Measurements from ENCODE around the gene POLR3A. TPM values are rescaled to one million over a fixed set of nuclear protein-coding genes. Genes with fewer than 3 reads are reported as not detected.
"Not testable (repeated sequence)": the region's sequence is repeated elsewhere in the genome, so short reads cannot be mapped to it uniquely, and the experiment has no call there.

The POLR3A gene
- total and polyA plus RNA-seq, 8 donors, result 14.0 to 19.5 (median 17.6) TPM

DNA sequence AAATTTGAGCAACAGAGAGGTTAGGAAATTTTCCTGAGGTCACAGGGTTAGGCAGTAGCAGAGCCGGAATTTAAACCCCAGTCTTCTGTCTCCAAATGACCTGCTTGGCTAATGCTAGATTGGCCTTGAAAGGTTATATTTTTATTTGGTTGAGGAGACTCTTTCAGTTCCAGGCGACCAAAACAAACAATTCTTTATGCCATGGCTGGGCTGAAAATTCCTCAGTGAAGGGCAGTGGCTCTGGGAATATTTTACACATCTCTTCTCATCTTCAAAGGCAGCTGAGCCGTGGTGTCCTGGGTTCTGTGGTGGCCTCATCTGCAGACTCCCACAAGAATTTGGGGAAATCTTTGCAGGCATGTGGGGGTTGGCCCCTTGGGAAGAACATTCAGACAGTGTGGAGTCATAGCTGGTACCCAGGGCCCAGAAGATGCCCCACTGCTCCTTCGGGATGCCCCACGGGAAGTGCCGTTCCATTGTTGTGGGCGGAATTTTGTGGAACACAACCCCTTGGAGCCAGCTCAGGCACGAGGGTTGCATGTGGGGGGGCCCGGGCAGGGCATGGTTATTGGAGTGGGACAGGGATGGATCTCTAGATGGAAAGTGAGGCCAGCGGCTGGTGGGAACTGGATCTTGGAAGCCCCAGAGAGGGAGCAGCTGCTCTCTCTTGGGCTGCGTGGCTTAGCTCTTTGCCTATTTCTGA is 37.6 kb upstream of the POLR3A start:
- H3K4me3 ChIP-seq, result no peak overlapping the region
- H3K27me3 ChIP-seq, result no peaks in the 10 kb centered on the region
- H3K4me1 ChIP-seq, result no peaks in the 10 kb centered on the region
- ATAC-seq (no peak), DNase-seq (peak in 1 of 4 donors; percentile 38)
- H3K36me3 ChIP-seq, result no peaks in the 10 kb centered on the region
- intact Hi-C loops (cut with DNase I), result no loop called here
- H3K27ac ChIP-seq, result no peak overlapping the region
- H3K9me3 ChIP-seq, result no peaks in the 10 kb centered on the region
- TF ChIP-seq, protein P1, sequence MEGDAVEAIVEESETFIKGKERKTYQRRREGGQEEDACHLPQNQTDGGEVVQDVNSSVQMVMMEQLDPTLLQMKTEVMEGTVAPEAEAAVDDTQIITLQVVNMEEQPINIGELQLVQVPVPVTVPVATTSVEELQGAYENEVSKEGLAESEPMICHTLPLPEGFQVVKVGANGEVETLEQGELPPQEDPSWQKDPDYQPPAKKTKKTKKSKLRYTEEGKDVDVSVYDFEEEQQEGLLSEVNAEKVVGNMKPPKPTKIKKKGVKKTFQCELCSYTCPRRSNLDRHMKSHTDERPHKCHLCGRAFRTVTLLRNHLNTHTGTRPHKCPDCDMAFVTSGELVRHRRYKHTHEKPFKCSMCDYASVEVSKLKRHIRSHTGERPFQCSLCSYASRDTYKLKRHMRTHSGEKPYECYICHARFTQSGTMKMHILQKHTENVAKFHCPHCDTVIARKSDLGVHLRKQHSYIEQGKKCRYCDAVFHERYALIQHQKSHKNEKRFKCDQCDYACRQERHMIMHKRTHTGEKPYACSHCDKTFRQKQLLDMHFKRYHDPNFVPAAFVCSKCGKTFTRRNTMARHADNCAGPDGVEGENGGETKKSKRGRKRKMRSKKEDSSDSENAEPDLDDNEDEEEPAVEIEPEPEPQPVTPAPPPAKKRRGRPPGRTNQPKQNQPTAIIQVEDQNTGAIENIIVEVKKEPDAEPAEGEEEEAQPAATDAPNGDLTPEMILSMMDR (IDR thresholded peaks at IDR 0.05), result no peak

DNA sequence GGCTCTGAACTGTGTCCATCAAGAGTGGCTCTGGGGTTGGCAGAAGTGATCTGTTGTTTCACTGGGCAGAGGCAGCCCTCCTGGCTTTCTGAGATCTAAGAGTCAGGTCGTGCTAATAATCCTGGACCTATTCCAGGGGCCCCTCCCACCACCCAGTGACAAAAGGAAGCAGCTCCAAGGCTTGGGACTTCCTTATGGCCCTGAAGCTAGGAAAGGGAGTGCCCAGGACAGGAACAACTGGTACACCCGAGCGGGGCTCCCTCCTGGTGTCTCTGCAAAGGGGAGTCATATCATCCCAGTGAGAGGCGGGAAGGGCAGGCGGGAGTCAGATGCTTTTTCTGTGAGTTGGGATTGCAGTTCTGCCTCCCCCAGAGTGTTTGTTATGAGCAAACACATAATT is 36.7 kb upstream of the POLR3A start:
- Histone ChIP-seq H3K27me3 (no peaks in the 10 kb centered on the region), H3K4me3 (no peak overlapping the region), H3K36me3 (no peaks in the 10 kb centered on the region), H3K9me3 (no peaks in the 10 kb centered on the region), H3K4me1 (no peaks in the 10 kb centered on the region), H3K27ac (no peak overlapping the region)
- TF ChIP-seq, protein P1 (IDR thresholded peaks at IDR 0.05), result no peak
- intact Hi-C loops (cut with DNase I), result no loop called here
- DNase-seq, result no peak
- no peak for ATAC-seq

DNA sequence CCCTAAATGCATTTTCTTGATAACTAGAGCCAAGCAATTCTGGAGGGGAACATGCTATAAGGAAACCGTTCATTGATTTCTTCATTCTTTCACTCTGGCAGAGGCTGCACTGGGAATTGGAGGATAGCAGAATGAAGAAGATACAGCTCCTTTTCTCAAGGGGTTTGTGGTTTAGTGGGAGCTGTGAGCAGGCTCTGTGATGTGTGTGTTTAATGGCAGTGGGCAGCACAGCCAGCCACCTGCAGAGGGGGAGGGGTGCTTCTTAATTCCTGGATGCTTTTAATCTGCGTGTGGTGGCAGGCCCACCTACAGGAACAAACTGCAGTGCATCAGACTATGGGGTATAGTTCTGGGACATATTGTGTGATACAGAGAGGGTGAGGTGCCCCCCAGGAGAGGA is 36.3 kb upstream of the POLR3A start:
- no peak for DNase-seq
- no peaks in the 10 kb centered on the region for H3K9me3 ChIP-seq
- H3K4me1 ChIP-seq, result no peaks in the 10 kb centered on the region
- no peak for ATAC-seq
- no peaks in the 10 kb centered on the region for H3K36me3 ChIP-seq
- intact Hi-C loops (cut with DNase I), result no loop called here
- no peak overlapping the region for H3K27ac ChIP-seq
- H3K27me3 ChIP-seq, result no peaks in the 10 kb centered on the region
- TF ChIP-seq, protein P1 (IDR thresholded peaks at IDR 0.05), result no peak
- H3K4me3 ChIP-seq, result no peak overlapping the region

DNA sequence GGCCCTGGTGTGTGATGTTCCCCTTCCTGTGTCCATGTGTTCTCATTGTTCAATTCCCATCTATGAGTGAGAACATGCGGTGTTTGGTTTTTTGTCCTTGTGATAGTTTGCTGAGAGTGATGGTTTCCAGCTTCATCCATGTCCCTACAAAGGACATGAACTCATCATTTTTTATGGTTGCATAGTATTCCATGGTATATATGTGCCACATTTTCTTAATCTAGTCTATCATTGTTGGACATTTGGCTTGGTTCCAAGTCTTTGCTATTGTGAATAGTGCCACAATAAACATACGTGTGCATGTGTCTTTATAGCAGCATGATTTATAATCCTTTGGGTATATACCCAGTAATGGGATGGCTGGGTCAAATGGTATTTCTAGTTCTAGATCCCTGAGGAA is 35.6 kb upstream of the POLR3A start:
- intact Hi-C loops (cut with DNase I); H3K27ac ChIP-seq; ATAC-seq; DNase-seq; H3K4me3 ChIP-seq; H3K4me1 ChIP-seq; H3K27me3 ChIP-seq; H3K36me3 ChIP-seq; H3K9me3 ChIP-seq: not testable (repeated sequence)

DNA sequence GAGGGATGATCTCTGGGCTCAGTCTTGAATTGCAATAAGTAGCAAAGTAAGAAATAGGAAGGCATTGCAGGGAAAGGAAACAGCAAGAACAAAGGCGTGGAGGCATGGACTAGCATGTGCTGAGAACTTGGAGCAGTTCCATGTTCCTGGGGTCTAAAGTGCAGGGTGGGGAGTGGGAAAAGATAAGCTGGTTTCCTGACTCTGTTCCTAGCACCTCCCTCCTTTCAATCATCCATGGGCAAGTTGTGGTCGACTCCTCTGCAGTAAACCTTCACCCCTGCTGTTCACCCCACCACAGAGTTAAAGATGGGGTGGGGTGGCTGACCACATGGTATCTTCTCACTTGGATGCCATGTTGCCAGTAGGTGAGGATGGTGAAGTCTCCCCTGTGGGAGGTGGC is 33.9 kb upstream of the POLR3A start:
- Histone ChIP-seq H3K9me3 (no peaks in the 10 kb centered on the region), H3K4me3 (no peak overlapping the region), H3K27ac (no peak overlapping the region), H3K27me3 (no peaks in the 10 kb centered on the region), H3K4me1 (no peaks in the 10 kb centered on the region), H3K36me3 (no peaks in the 10 kb centered on the region)
- TF ChIP-seq, protein P1 (IDR thresholded peaks at IDR 0.05), result no peak
- ATAC-seq (no peak), DNase-seq (no peak)
- intact Hi-C loops (cut with DNase I), result no loop called here

DNA sequence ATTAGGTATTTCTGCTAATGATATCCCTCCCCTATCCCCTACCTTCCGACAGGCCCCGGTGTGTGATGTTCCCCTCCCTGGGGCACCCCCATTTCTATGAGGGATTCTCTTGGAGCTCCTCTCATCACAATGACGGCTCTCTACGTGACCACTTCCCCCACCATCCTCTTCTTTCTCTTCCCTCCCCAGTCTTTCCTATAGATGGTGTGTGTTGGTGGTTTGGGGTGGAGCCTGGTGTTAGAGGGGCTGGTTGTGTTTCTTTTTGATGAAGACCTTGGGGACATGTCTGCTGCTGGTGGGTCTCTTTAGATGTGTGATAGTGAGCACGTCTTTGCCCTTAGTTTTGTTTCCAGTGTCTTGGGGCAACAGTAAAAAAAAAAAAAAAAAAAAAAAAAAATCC is 33.0 kb upstream of the POLR3A start:
- intact Hi-C loops (cut with DNase I), result no loop called here
- ATAC-seq (no peak), DNase-seq (no peak)
- Histone ChIP-seq H3K9me3 (no peaks in the 10 kb centered on the region), H3K36me3 (no peaks in the 10 kb centered on the region), H3K27me3 (no peaks in the 10 kb centered on the region), H3K4me3 (no peak overlapping the region), H3K27ac (no peak overlapping the region), H3K4me1 (no peaks in the 10 kb centered on the region)
- TF ChIP-seq, protein P1 (IDR thresholded peaks at IDR 0.05), result no peak
